Type B pancreatic cell (in vitro differentiated cells): ENCODE measurements around the gene DCAF6. TPM values are rescaled to one million over a fixed set of nuclear protein-coding genes. Genes with fewer than 3 reads are reported as not detected.
A peak's percentile ranks its signal among the peaks of the same experiment; 100 is the strongest.

ENCODE experiments used
- DNase-seq: peaks from one replicate; pipeline ENCODE4 v3.0.0; 2021; ENCODE audit warnings: mixed read lengths; ENCODE audit not compliant: unreplicated experiment; ENCODE audit errors: extremely low spot score
- H3K27ac Mint-ChIP-seq: 2 replicates; pipeline ENCODE4 v1.8.0; 2021; ENCODE audit warnings: mild to moderate bottlenecking, mixed read lengths
- H3K27me3 Mint-ChIP-seq: 2 replicates; pipeline ENCODE4 v1.8.0; 2021; ENCODE audit warnings: mixed read lengths
- H3K36me3 Mint-ChIP-seq: 2 replicates; pipeline ENCODE4 v1.8.0; 2021; ENCODE audit warnings: mixed read lengths
- H3K4me1 Mint-ChIP-seq: one replicate; pipeline ENCODE4 v1.8.0; 2021; ENCODE audit warnings: mixed read lengths; ENCODE audit not compliant: unreplicated experiment
- H3K4me3 Mint-ChIP-seq: 2 replicates; pipeline ENCODE4 v1.8.0; 2021; ENCODE audit warnings: mild to moderate bottlenecking, mixed read lengths
- H3K9me3 Mint-ChIP-seq: 2 replicates; pipeline ENCODE4 v1.8.0; 2021; ENCODE audit warnings: mixed read lengths
- total RNA-seq: library from RNA; stranded (reverse); gene quantifications from 2 replicates; pipeline ENCODE4 v1.2.1, GENCODE V29; 2021; ENCODE audit warnings: low replicate concordance
- TF ChIP-seq, protein P1 (sequence below): fragments of 200-600 bp; sonication (generic); conservative IDR thresholded peaks from 2 replicates; pipeline ENCODE4 v1.5.0; 2021; ENCODE audit warnings: antibody characterized with exemption, mild to moderate bottlenecking

DCAF6 gene
- total RNA-seq, 1 donor from 2014 or later, result 27.2 TPM

DNA sequence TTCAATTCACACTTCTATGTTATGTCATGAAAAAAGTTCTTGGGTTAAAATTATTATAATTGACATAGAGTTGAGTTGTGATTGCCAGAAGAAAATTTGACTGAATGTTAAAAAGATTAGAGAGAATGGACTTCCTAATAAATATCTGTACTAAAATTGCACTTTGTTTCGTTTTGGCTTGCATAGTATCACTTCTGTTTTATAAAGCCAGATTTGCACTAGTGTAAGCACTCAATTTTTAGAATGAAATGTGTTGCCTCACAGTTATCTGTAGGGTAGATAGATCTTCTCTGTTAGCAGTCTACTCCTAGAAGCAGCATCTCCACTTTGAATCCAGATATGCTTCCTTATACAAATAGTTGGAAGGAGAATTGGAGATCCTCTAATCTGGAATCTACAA is 95.5 kb downstream of the DCAF6 start:
- Mint-ChIP-seq H3K36me3 (no peaks in the 10 kb centered on the region), H3K4me1 (no peaks in the 10 kb centered on the region), H3K27me3 (no peaks in the 10 kb centered on the region), H3K27ac (no peak overlapping the region), H3K9me3 (no peaks in the 10 kb centered on the region), H3K4me3 (no peak overlapping the region)
- TF ChIP-seq, protein P1, sequence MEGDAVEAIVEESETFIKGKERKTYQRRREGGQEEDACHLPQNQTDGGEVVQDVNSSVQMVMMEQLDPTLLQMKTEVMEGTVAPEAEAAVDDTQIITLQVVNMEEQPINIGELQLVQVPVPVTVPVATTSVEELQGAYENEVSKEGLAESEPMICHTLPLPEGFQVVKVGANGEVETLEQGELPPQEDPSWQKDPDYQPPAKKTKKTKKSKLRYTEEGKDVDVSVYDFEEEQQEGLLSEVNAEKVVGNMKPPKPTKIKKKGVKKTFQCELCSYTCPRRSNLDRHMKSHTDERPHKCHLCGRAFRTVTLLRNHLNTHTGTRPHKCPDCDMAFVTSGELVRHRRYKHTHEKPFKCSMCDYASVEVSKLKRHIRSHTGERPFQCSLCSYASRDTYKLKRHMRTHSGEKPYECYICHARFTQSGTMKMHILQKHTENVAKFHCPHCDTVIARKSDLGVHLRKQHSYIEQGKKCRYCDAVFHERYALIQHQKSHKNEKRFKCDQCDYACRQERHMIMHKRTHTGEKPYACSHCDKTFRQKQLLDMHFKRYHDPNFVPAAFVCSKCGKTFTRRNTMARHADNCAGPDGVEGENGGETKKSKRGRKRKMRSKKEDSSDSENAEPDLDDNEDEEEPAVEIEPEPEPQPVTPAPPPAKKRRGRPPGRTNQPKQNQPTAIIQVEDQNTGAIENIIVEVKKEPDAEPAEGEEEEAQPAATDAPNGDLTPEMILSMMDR, result no peak
- no peak for DNase-seq

DNA sequence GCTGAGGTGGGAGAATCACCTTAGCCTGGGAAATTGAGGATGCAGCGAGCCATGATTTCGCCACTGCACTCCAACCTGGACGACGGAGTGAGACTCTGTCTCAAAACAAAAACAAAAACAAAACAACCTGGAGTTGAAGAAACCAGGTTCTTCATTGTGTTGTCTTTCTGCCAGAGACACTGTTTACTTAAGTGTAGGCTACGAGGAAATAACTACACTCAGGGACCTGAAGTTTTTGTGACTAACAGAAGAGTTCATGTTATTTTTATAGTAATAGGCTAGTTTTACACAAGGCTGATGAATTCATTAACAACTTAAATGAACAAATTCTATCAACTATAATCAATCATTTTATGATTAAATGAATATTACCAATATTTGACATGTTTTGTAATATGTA is 98.9 kb downstream of the DCAF6 start:
- DNase-seq, result no peak
- Mint-ChIP-seq H3K27me3 (no peaks in the 10 kb centered on the region), H3K9me3 (no peaks in the 10 kb centered on the region), H3K27ac (no peak overlapping the region), H3K4me1 (no peaks in the 10 kb centered on the region), H3K36me3 (peaks cover 4% of the 10 kb centered on the region), H3K4me3 (no peak overlapping the region)
- TF ChIP-seq, protein P1, result no peak

DNA sequence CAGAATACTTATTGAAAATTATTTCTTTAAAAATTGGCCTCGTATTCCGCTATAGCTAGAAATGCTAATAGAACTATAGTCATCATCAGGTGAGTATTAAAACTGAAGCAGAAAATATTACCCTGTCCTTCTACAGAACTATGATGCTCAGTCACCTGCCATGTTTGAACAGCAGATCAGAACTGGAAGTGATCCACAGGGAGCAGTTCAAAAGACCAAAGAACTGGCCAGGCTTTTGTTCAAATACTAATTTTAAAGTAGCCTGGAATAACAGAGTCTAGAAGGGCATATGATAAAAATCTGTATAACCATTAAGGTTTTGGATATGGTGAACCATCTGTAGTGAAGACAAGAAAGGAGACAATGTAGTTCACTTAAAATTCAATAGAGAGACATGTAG is 105.9 kb downstream of the DCAF6 start:
- no peak overlapping the region for H3K4me3 Mint-ChIP-seq
- no peaks in the 10 kb centered on the region for H3K9me3 Mint-ChIP-seq
- H3K27me3 Mint-ChIP-seq, result no peaks in the 10 kb centered on the region
- peaks cover 18% of the 10 kb centered on the region for H3K36me3 Mint-ChIP-seq
- no peaks in the 10 kb centered on the region for H3K4me1 Mint-ChIP-seq
- TF ChIP-seq, protein P1, result no peak
- no peak overlapping the region for H3K27ac Mint-ChIP-seq
- DNase-seq, result no peak

DNA sequence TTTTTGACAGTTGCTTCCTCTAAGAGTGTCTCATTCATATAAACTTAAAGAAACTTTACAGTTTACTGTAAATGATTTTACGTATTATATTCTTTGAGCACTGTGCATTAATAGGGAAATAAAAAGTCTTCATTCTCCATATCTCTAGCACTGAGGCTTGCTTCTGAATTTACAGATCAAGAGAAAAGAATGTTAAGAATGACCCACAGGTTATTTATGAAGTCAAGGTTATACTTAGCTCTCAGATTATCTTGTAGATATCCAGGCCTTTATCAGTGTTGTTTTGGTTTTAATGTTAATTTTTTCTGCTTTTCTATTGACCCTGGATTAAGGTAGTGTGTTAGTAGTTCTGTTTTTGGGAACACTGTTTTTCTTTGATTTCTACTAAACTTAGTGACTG is 108.8 kb downstream of the DCAF6 start:
- H3K27me3 Mint-ChIP-seq, result no peaks in the 10 kb centered on the region
- peaks cover 17% of the 10 kb centered on the region for H3K36me3 Mint-ChIP-seq
- H3K4me3 Mint-ChIP-seq, result no peak overlapping the region
- H3K9me3 Mint-ChIP-seq, result no peaks in the 10 kb centered on the region
- TF ChIP-seq, protein P1, result no peak
- no peak for DNase-seq
- no peaks in the 10 kb centered on the region for H3K4me1 Mint-ChIP-seq
- H3K27ac Mint-ChIP-seq, result no peak overlapping the region

DNA sequence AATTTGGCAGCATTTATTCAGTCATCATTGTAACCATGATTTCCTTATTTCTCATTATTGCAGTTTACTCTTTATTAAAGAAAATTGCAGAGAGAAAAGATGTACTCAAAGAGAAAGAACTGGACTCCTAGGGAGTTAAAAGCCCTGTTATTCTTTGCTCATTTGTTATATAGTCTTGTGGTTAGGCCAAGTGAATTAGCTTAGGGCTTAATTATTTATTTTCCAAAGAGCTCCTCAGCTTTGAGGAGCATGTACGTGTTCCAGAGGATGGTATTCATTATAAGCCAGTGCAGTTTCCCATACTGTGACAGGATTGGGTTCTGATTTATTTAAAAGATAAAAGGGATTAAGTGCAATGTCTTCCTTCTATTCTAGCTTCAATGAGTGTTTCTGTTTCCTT is 113.8 kb downstream of the DCAF6 start:
- TF ChIP-seq, protein P1, result no peak
- Mint-ChIP-seq H3K9me3 (no peaks in the 10 kb centered on the region), H3K4me1 (peaks cover 6% of the 10 kb centered on the region), H3K36me3 (peaks cover 8% of the 10 kb centered on the region), H3K27me3 (no peaks in the 10 kb centered on the region), H3K4me3 (no peak overlapping the region), H3K27ac (peak overlapping the region; percentile 19)
- no peak for DNase-seq

DNA sequence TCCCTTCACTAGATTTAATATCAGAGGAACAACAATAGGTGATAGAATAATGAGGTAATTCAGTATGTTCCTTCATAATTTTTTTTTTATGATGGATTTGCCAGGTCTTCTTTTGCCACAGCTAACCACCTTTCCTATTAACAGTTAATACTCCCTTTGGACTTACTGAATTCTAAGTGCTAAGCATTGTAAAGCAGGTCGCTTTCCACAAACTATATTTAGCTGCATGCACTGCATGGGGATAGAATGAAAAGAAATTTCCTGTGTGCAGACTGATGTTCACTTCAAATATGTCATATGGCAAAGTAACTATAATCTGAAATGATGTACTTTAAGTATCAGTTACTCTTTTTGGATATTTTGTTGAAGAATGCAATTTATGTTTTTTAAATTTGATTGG is 114.4 kb downstream of the DCAF6 start:
- peak overlapping the region; percentile 19 for H3K27ac Mint-ChIP-seq
- TF ChIP-seq, protein P1, result no peak
- H3K4me1 Mint-ChIP-seq, result peaks cover 6% of the 10 kb centered on the region
- no peaks in the 10 kb centered on the region for H3K27me3 Mint-ChIP-seq
- peaks cover 8% of the 10 kb centered on the region for H3K36me3 Mint-ChIP-seq
- no peak overlapping the region for H3K4me3 Mint-ChIP-seq
- H3K9me3 Mint-ChIP-seq, result no peaks in the 10 kb centered on the region
- DNase-seq, result no peak
